ENCODE results near the gene DHRS7B.
A peak's percentile ranks its signal among the peaks of the same experiment; 100 is the strongest.
"Not testable (repeated sequence)": the region's sequence is repeated elsewhere in the genome, so short reads cannot be mapped to it uniquely, and the experiment has no call there.

Gene DHRS7B

GRCh38 chr17:21108651-21109050, 18.1 kb upstream of the DHRS7B start:
- no peak for DNase-seq (ENCODE audit: low read depth)

- no peak for DNase-seq (ENCODE audit: low read depth)
Observed at GRCh38 chr17:21113049-21113690, 13.6 kb upstream of the DHRS7B start.

GRCh38 chr17:21113716-21114115, 13.0 kb upstream of the DHRS7B start:
- DNase-seq (ENCODE audit: low read depth) = no peak

- DNase-seq (ENCODE audit: low read depth) = not testable (repeated sequence)
Observed at GRCh38 chr17:21114791-21115190, 12.0 kb upstream of the DHRS7B start.

- DNase-seq (ENCODE audit: low read depth) = peak; percentile 75
Observed at GRCh38 chr17:21119247-21119918, 7.4 kb upstream of the DHRS7B start.

GRCh38 chr17:21119919-21120249, 6.9 kb upstream of the DHRS7B start:
- DNase-seq (ENCODE audit: low read depth) = no peak

- no peak for DNase-seq (ENCODE audit: low read depth)
Observed at GRCh38 chr17:21124086-21124485, 2.7 kb upstream of the DHRS7B start.

- not testable (repeated sequence) for DNase-seq (ENCODE audit: low read depth)
Observed at GRCh38 chr17:21124517-21124916, 2.2 kb upstream of the DHRS7B start.

- DNase-seq (ENCODE audit: low read depth) = no peak
Observed at GRCh38 chr17:21125862-21126261, 902 bp upstream of the DHRS7B start.

- DNase-seq (ENCODE audit: low read depth) = peak; percentile 11
Observed at GRCh38 chr17:21127509-21128077, 829 bp downstream of the DHRS7B start.

GRCh38 chr17:21129023-21129681, 2.4 kb downstream of the DHRS7B start:
- DNase-seq (ENCODE audit: low read depth) = peak; percentile 62

GRCh38 chr17:21131137-21131536, 4.4 kb downstream of the DHRS7B start:
- DNase-seq (ENCODE audit: low read depth) = no peak

- DNase-seq (ENCODE audit: low read depth) = no peak
Observed at GRCh38 chr17:21132428-21132827, 5.7 kb downstream of the DHRS7B start.

GRCh38 chr17:21134559-21134958, 7.8 kb downstream of the DHRS7B start:
- DNase-seq (ENCODE audit: low read depth) = no peak

- DNase-seq (ENCODE audit: low read depth) = no peak
Observed at GRCh38 chr17:21140911-21141310, 14.1 kb downstream of the DHRS7B start.

GRCh38 chr17:21141331-21141730, 14.6 kb downstream of the DHRS7B start:
- no peak for DNase-seq (ENCODE audit: low read depth)

GRCh38 chr17:21142065-21142464, 15.3 kb downstream of the DHRS7B start:
- not testable (repeated sequence) for DNase-seq (ENCODE audit: low read depth)

- no peak for DNase-seq (ENCODE audit: low read depth)
Observed at GRCh38 chr17:21143695-21144094, 16.9 kb downstream of the DHRS7B start.

GRCh38 chr17:21144299-21144698, 17.5 kb downstream of the DHRS7B start:
- DNase-seq (ENCODE audit: low read depth) = not testable (repeated sequence)

- DNase-seq (ENCODE audit: low read depth) = no peak
Observed at GRCh38 chr17:21146362-21147015, 19.7 kb downstream of the DHRS7B start.

GRCh38 chr17:21149621-21150020, 22.9 kb downstream of the DHRS7B start:
- no peak for DNase-seq (ENCODE audit: low read depth)

- no peak for DNase-seq (ENCODE audit: low read depth)
Observed at GRCh38 chr17:21152731-21153130, 26.0 kb downstream of the DHRS7B start.

All from ELR (cell line).